ENCODE results near the gene PAQR4.

- TF ChIP-seq CTCF (IDR thresholded peaks at IDR 0.05) = no peak
- no peak for TF ChIP-seq ZFX (IDR thresholded peaks at IDR 0.05; ENCODE audit: borderline replicate concordance)
Measured at GRCh38 chr16:2926650-2926999, 42.5 kb upstream of the PAQR4 start.
